Peyer's patch (tissue), 4 donors: ENCODE measurements around the gene MGA.

Source experiments
- CTCF ChIP-seq, 6 experiments: fragments of 450-650 bp in 4 of 6; fragments of 200-600 bp in 2 of 6; sonication (generic) in 1 of 6; IDR thresholded peaks; one replicate each; pipeline ENCODE4 v1.5.1; 2017 to 2019; ENCODE audit warnings: antibody characterized with exemption in 6 of 6, mild to moderate bottlenecking in 3 of 6, moderate library complexity in 1 of 6
- POLR2A ChIP-seq, 2 donors: fragments of 450-650 bp; IDR thresholded peaks; one replicate each; pipeline ENCODE4 v1.5.1; 2017; ENCODE audit warnings: antibody characterized with exemption in 2 of 2, mild to moderate bottlenecking in 2 of 2, moderate library complexity in 2 of 2

- TF ChIP-seq CTCF (IDR thresholded peaks at IDR 0.05) (no peak), POLR2A (IDR thresholded peaks at IDR 0.05) (no peak)
Observed at GRCh38 chr15:41817781-41818180, 157.6 kb downstream of the MGA start.
